ENCODE measurements around the gene RAB32.

The RAB32 gene

DNA sequence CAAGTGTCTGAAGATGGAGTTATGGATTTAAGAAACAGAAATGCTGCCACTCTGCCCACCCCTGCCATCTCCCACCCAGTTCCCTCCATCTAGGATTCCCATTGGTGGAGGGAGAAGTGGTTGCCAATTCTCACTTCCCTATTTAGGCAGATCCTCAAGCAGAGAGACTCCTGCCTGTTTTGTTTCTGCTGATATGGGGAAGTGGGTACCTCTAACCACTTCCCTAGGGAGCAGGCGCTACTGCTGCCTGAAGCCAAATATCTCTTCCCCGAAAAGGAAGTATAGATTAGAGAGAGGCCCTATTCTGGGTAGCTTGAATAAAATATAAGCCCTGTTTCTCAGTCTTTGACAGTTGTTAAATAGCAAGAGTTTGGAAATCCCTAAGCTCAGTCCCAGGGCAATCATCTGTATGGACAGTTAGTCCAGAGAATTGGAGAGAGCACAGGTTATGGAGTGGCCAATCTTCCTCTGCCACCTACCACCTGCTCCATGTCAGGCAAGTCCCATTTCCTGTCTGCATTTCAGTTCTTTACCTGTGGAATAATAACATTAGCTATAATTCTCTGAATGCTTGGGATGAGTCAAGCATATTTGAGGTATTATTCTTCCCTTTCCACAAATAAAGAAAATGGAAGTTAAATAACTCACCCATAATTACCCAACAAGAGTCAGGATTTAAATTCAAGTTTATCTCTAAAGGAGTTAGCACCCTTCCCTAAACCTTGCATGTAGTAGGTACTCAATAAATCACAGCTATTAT lies 52.5 kb downstream of the RAB32 start:
- H3K9me3 ChIP-seq (ENCODE audit: insufficient read depth, low read length, severe bottlenecking), result no peaks in the 10 kb centered on the region
- no peak overlapping the region for H3K4me2 ChIP-seq (ENCODE audit: insufficient read depth, low read length)
- no peaks in the 10 kb centered on the region for H3K27me3 ChIP-seq (ENCODE audit: insufficient read depth, low read length, poor library complexity)
- no peak for DNase-seq
- H3K79me2 ChIP-seq (ENCODE audit: insufficient read depth, low read length), result no peaks in the 10 kb centered on the region
- H3K4me1 ChIP-seq (ENCODE audit: insufficient read depth, low read length), result no peaks in the 10 kb centered on the region
- TF ChIP-seq EZH2 (IDR thresholded peaks at IDR 0.05; ENCODE audit: borderline replicate concordance, low read depth, low read length, severe bottlenecking), result no peak
- TF ChIP-seq, protein P1, sequence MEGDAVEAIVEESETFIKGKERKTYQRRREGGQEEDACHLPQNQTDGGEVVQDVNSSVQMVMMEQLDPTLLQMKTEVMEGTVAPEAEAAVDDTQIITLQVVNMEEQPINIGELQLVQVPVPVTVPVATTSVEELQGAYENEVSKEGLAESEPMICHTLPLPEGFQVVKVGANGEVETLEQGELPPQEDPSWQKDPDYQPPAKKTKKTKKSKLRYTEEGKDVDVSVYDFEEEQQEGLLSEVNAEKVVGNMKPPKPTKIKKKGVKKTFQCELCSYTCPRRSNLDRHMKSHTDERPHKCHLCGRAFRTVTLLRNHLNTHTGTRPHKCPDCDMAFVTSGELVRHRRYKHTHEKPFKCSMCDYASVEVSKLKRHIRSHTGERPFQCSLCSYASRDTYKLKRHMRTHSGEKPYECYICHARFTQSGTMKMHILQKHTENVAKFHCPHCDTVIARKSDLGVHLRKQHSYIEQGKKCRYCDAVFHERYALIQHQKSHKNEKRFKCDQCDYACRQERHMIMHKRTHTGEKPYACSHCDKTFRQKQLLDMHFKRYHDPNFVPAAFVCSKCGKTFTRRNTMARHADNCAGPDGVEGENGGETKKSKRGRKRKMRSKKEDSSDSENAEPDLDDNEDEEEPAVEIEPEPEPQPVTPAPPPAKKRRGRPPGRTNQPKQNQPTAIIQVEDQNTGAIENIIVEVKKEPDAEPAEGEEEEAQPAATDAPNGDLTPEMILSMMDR (IDR thresholded peaks at IDR 0.05; ENCODE audit: borderline replicate concordance, extremely low read depth, low read length, poor library complexity, severe bottlenecking), result no peak
- ATAC-seq (ENCODE audit: insufficient read depth, low read depth), result no peak
- no peak overlapping the region for H3K27ac ChIP-seq (ENCODE audit: low read length)
- H3K9ac ChIP-seq (ENCODE audit: low read depth, low read length), result no peak overlapping the region
- H3K36me3 ChIP-seq (ENCODE audit: insufficient read depth, low read length), result no peaks in the 10 kb centered on the region
- H3K4me3 ChIP-seq (ENCODE audit: low read depth in 1 of 2, low read length in 2 of 2), result no peak overlapping the region
- no peak overlapping the region for H2AFZ ChIP-seq (ENCODE audit: low read depth, low read length)
- H4K20me1 ChIP-seq (ENCODE audit: insufficient read depth, low read length), result no peaks in the 10 kb centered on the region

DNA sequence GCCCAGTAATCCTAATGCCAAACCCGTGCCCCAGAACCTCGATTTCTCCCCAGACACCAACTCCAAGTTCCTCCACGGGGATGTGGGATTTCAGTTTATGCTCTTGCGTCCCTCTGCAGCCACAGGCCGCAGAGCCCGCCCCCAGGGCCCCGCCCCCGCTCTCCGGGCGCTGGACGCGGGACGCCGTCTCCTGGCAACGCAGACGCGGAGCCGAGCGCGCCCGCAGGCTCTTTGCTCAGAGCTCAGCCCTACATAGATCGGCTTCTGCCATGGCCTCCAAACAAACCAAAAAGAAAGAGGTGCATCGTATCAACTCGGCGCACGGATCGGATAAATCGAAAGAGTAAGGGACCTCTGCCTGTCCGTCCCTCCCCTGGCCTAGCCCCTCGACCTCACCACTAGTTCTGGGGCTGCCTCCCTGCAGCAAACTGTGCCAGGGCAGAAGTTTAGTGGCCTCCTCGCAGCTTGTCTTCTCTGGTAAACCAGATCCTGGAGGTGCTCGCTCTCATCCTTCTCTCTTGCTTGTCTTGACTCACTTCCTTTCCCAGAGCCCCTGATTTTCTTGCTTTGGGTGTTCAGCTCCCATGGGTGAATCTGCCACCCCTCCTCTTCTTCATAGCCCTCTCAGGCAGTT lies 55.3 kb downstream of the RAB32 start, which contains the start of gene ADGB:
Gene ADGB, plus strand, starts transcription at position 201 of the 634 bp plus-strand sequence. Its CDS starts 69 bp downstream, at position 270.
- Histone ChIP-seq H2AFZ (ENCODE audit: low read depth, low read length) (no peak within 1 kb of the TSS), H3K9ac (ENCODE audit: low read depth, low read length) (no peak within 1 kb of the TSS), H3K27me3 (ENCODE audit: insufficient read depth, low read length, poor library complexity) (no peaks in the 10 kb centered on the region), H3K27ac (ENCODE audit: low read length) (no peak within 1 kb of the TSS), H3K4me2 (ENCODE audit: insufficient read depth, low read length) (no peak within 1 kb of the TSS), H3K4me1 (ENCODE audit: insufficient read depth, low read length) (no peaks in the 10 kb centered on the region), H4K20me1 (ENCODE audit: insufficient read depth, low read length) (no peaks in the 10 kb centered on the region), H3K79me2 (ENCODE audit: insufficient read depth, low read length) (no peaks in the 10 kb centered on the region), H3K9me3 (ENCODE audit: insufficient read depth, low read length, severe bottlenecking) (no peaks in the 10 kb centered on the region), H3K4me3 (ENCODE audit: low read depth in 1 of 2, low read length in 2 of 2) (no peak within 1 kb of the TSS), H3K36me3 (ENCODE audit: insufficient read depth, low read length) (no peaks in the 10 kb centered on the region)
- ATAC-seq (ENCODE audit: insufficient read depth, low read depth) (no peak), DNase-seq (no peak)
- TF ChIP-seq EZH2 (IDR thresholded peaks at IDR 0.05; ENCODE audit: borderline replicate concordance, low read depth, low read length, severe bottlenecking), result no peak
- TF ChIP-seq, protein P1 (IDR thresholded peaks at IDR 0.05; ENCODE audit: borderline replicate concordance, extremely low read depth, low read length, poor library complexity, severe bottlenecking), result no peak

DNA sequence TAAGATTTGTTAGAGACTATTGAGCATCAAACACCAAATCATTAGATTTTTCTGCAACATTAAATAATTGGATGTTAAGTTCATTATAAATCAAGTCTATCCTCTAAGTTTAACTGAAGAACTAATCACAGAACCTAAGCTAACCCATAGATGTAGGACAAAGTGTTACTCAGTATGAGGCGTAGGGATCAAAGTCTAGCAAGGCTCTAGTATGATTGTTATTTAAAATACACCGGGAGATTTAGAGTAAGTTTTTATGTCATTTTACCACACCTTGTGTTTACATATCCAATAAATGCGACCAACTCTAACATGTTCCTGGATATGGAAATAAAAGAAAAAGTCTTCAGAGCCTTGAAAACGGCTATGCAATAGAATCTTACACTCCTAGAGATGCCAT lies 57.7 kb downstream of the RAB32 start:
- no peaks in the 10 kb centered on the region for H3K27me3 ChIP-seq (ENCODE audit: insufficient read depth, low read length, poor library complexity)
- no peak overlapping the region for H3K9ac ChIP-seq (ENCODE audit: low read depth, low read length)
- no peak overlapping the region for H3K27ac ChIP-seq (ENCODE audit: low read length)
- TF ChIP-seq EZH2 (IDR thresholded peaks at IDR 0.05; ENCODE audit: borderline replicate concordance, low read depth, low read length, severe bottlenecking), result no peak
- TF ChIP-seq, protein P1 (IDR thresholded peaks at IDR 0.05; ENCODE audit: borderline replicate concordance, extremely low read depth, low read length, poor library complexity, severe bottlenecking), result no peak
- H3K4me3 ChIP-seq (ENCODE audit: low read depth in 1 of 2, low read length in 2 of 2), result no peak overlapping the region
- no peaks in the 10 kb centered on the region for H3K36me3 ChIP-seq (ENCODE audit: insufficient read depth, low read length)
- H4K20me1 ChIP-seq (ENCODE audit: insufficient read depth, low read length), result no peaks in the 10 kb centered on the region
- DNase-seq, result no peak
- no peak overlapping the region for H2AFZ ChIP-seq (ENCODE audit: low read depth, low read length)
- no peaks in the 10 kb centered on the region for H3K79me2 ChIP-seq (ENCODE audit: insufficient read depth, low read length)
- no peak for ATAC-seq (ENCODE audit: insufficient read depth, low read depth)
- no peaks in the 10 kb centered on the region for H3K4me1 ChIP-seq (ENCODE audit: insufficient read depth, low read length)
- no peaks in the 10 kb centered on the region for H3K9me3 ChIP-seq (ENCODE audit: insufficient read depth, low read length, severe bottlenecking)
- no peak overlapping the region for H3K4me2 ChIP-seq (ENCODE audit: insufficient read depth, low read length)
